ENCODE data around the gene KIF6.

The KIF6 gene

GRCh38 chr6:39451831-39452230 is 273.4 kb downstream of the KIF6 start:
- ChIA-PET POLR2A (no interaction called here), CTCF (no interaction called here)
- no peak for TF ChIP-seq FOXK2 (IDR thresholded peaks at IDR 0.05)
- TF ChIP-seq LEF1 (IDR thresholded peaks at IDR 0.05; ENCODE audit: borderline replicate concordance) = no peak
- TF ChIP-seq ARNT (IDR thresholded peaks at IDR 0.05) = no peak
- no peak for TF ChIP-seq FOXM1 (IDR thresholded peaks at IDR 0.05; ENCODE audit: borderline replicate concordance)
- no peak for TF ChIP-seq TARDBP (IDR thresholded peaks at IDR 0.05)
- TF ChIP-seq SUZ12 (IDR thresholded peaks at IDR 0.05) = no peak
- no peak for TF ChIP-seq NFRKB (IDR thresholded peaks at IDR 0.05)
- no peak for TF ChIP-seq SP1 (IDR thresholded peaks at IDR 0.05)
- TF ChIP-seq FOXA1 (IDR thresholded peaks at IDR 0.05) = no peak
- no peak for TF ChIP-seq BHLHE40 (IDR thresholded peaks at IDR 0.05; ENCODE audit: borderline replicate concordance)
- no peak for TF ChIP-seq PKNOX1 (IDR thresholded peaks at IDR 0.05)
- TF ChIP-seq ZNF384 (IDR thresholded peaks at IDR 0.05) = no peak
- DNase-seq (ENCODE audit: extremely low spot score) = no peak

DNA sequence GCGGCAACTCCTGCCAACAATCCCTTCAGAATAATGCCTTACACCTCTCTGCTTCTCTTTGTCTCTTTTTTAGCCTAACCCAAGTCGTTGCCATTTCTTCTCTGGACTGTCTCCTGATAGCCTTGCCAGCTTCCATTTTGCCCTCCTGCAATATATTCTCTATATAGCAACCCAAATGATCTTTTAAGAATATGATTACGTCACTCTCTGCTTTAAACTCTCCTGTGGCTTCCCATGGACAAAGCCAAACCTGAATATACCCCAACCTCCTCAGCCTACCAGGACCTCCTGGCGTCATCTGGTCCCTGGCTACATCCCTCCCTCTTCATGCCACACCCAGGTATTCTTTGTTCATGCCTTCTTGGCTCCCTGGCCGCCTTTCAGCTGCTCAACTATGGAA is 276.2 kb downstream of the KIF6 start:
- DNase-seq (ENCODE audit: extremely low spot score) = no peak
- POLR2A ChIA-PET = no interaction called here

GRCh38 chr6:39446909-39447308 is 278.3 kb downstream of the KIF6 start:
- ChIA-PET CTCF (no interaction called here), POLR2A (no interaction called here)
- TF ChIP-seq NFRKB (IDR thresholded peaks at IDR 0.05) = no peak
- TF ChIP-seq PKNOX1 (IDR thresholded peaks at IDR 0.05) = no peak
- no peak for TF ChIP-seq ZNF384 (IDR thresholded peaks at IDR 0.05)
- no peak for TF ChIP-seq ELF4 (IDR thresholded peaks at IDR 0.05)
- TF ChIP-seq HDGF (IDR thresholded peaks at IDR 0.05; ENCODE audit: borderline replicate concordance) = no peak
- no peak for TF ChIP-seq L3MBTL2 (conservative IDR thresholded peaks at IDR 0.05)
- no peak for TF ChIP-seq SUZ12 (IDR thresholded peaks at IDR 0.05)
- no peak for TF ChIP-seq BHLHE40 (IDR thresholded peaks at IDR 0.05; ENCODE audit: borderline replicate concordance)
- TF ChIP-seq SP1 (IDR thresholded peaks at IDR 0.05) = no peak
- no peak for TF ChIP-seq FOXM1 (IDR thresholded peaks at IDR 0.05; ENCODE audit: borderline replicate concordance)
- TF ChIP-seq LEF1 (IDR thresholded peaks at IDR 0.05; ENCODE audit: borderline replicate concordance) = no peak
- TF ChIP-seq FOXA1 (IDR thresholded peaks at IDR 0.05) = no peak
- no peak for TF ChIP-seq ARNT (IDR thresholded peaks at IDR 0.05)
- no peak for DNase-seq (ENCODE audit: extremely low spot score)

More for the DNA sequence above, 276.2 kb downstream of the KIF6 start:
- no peak for TF ChIP-seq NFRKB (IDR thresholded peaks at IDR 0.05)
- no peak for TF ChIP-seq CTBP1 (IDR thresholded peaks at IDR 0.05; ENCODE audit: borderline replicate concordance)
- no peak for TF ChIP-seq SUZ12 (IDR thresholded peaks at IDR 0.05)
- no peak for TF ChIP-seq TARDBP (IDR thresholded peaks at IDR 0.05)
- no peak for TF ChIP-seq BHLHE40 (IDR thresholded peaks at IDR 0.05; ENCODE audit: borderline replicate concordance)
- TF ChIP-seq PKNOX1 (IDR thresholded peaks at IDR 0.05) = no peak
- no peak for TF ChIP-seq HDGF (IDR thresholded peaks at IDR 0.05; ENCODE audit: borderline replicate concordance)
- no peak for TF ChIP-seq FOXK2 (IDR thresholded peaks at IDR 0.05)
- TF ChIP-seq LEF1 (IDR thresholded peaks at IDR 0.05; ENCODE audit: borderline replicate concordance) = no peak
- TF ChIP-seq ELF4 (IDR thresholded peaks at IDR 0.05) = no peak
- CTCF ChIA-PET = no interaction called here

DNA sequence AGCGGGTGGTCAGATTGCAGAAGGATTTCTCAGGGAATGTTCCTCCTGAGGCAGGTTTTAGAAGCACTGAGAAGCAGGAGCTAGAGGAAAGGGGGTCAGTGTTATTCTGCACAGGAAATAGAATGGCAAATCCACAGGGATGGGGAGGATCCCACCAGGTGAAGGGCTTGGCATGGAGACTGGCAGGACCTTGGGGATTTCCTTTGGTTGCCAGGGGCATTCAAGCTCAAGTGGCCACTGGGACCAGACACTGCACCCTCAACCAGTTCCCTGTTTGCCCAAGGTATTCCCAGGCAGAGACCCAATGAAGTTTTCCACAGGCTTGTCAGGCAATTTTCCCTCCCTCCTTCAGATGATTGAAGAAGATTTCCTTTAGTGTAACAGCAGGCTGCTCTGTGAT is 279.5 kb downstream of the KIF6 start:
- TF ChIP-seq CTBP1 (IDR thresholded peaks at IDR 0.05; ENCODE audit: borderline replicate concordance) (no peak), LEF1 (IDR thresholded peaks at IDR 0.05; ENCODE audit: borderline replicate concordance) (no peak), FOXA1 (IDR thresholded peaks at IDR 0.05) (no peak), ZNF384 (IDR thresholded peaks at IDR 0.05) (no peak), FOXK2 (IDR thresholded peaks at IDR 0.05) (no peak), NFRKB (IDR thresholded peaks at IDR 0.05) (no peak), HDGF (IDR thresholded peaks at IDR 0.05; ENCODE audit: borderline replicate concordance) (no peak)
- DNase-seq (ENCODE audit: extremely low spot score) = no peak
- CTCF ChIA-PET = no interaction called here
- POLR2A ChIA-PET = no interaction called here

- no peak for DNase-seq (ENCODE audit: extremely low spot score)
- no peak for TF ChIP-seq LEF1 (IDR thresholded peaks at IDR 0.05; ENCODE audit: borderline replicate concordance)
- no peak for TF ChIP-seq FOXK2 (IDR thresholded peaks at IDR 0.05)
- no peak for TF ChIP-seq ARNT (IDR thresholded peaks at IDR 0.05)
- no peak for TF ChIP-seq CTBP1 (IDR thresholded peaks at IDR 0.05; ENCODE audit: borderline replicate concordance)
- TF ChIP-seq TARDBP (IDR thresholded peaks at IDR 0.05) = no peak
- TF ChIP-seq FOXA1 (IDR thresholded peaks at IDR 0.05) = no peak
- ChIA-PET CTCF (no interaction called here), POLR2A (no interaction called here)
These were observed 280.7 kb downstream of the KIF6 start for GRCh38 chr6:39444479-39445019.

DNA sequence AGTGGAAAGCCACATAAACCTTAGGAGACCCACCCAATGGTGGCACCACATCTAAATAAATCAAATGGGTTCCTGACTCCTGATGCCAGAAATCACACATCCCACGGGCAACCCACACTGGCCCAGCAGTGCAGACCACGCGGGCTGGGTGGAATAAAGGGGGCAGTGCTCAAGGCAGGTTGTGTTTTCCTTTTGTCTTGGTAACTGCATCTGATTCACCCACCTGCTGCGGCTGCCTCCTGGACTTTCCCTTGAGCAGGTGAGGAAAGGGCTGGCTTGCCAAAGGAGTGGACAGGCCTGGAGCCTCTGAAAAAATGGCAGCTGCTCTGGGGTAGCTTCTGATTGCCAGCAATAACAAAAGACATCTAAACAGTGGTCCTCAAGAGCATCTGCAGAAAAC is 283.2 kb downstream of the KIF6 start:
- ChIA-PET CTCF (no interaction called here), POLR2A (no interaction called here)
- no peak for DNase-seq (ENCODE audit: extremely low spot score)
- no peak for TF ChIP-seq ARNT (IDR thresholded peaks at IDR 0.05)
- no peak for TF ChIP-seq ELF4 (IDR thresholded peaks at IDR 0.05)
- TF ChIP-seq ZNF384 (IDR thresholded peaks at IDR 0.05) = no peak
- TF ChIP-seq NFRKB (IDR thresholded peaks at IDR 0.05) = no peak
- TF ChIP-seq SUZ12 (IDR thresholded peaks at IDR 0.05) = no peak
- no peak for TF ChIP-seq FOXK2 (IDR thresholded peaks at IDR 0.05)
- no peak for TF ChIP-seq BHLHE40 (IDR thresholded peaks at IDR 0.05; ENCODE audit: borderline replicate concordance)

GRCh38 chr6:39441301-39441700 is 283.9 kb downstream of the KIF6 start:
- no peak for DNase-seq (ENCODE audit: extremely low spot score)
- ChIA-PET CTCF (no interaction called here), POLR2A (no interaction called here)
- no peak for TF ChIP-seq HDGF (IDR thresholded peaks at IDR 0.05; ENCODE audit: borderline replicate concordance)
- TF ChIP-seq LEF1 (IDR thresholded peaks at IDR 0.05; ENCODE audit: borderline replicate concordance) = no peak
- no peak for TF ChIP-seq ELF4 (IDR thresholded peaks at IDR 0.05)
- TF ChIP-seq NFRKB (IDR thresholded peaks at IDR 0.05) = no peak
- no peak for TF ChIP-seq FOXM1 (IDR thresholded peaks at IDR 0.05; ENCODE audit: borderline replicate concordance)
- TF ChIP-seq FOXA1 (IDR thresholded peaks at IDR 0.05) = no peak
- no peak for TF ChIP-seq ARNT (IDR thresholded peaks at IDR 0.05)
- no peak for TF ChIP-seq ZNF384 (IDR thresholded peaks at IDR 0.05)
- no peak for TF ChIP-seq PKNOX1 (IDR thresholded peaks at IDR 0.05)
- TF ChIP-seq SP1 (IDR thresholded peaks at IDR 0.05) = no peak
- no peak for TF ChIP-seq CTBP1 (IDR thresholded peaks at IDR 0.05; ENCODE audit: borderline replicate concordance)
- no peak for TF ChIP-seq SUZ12 (IDR thresholded peaks at IDR 0.05)
- TF ChIP-seq TARDBP (IDR thresholded peaks at IDR 0.05) = no peak
- TF ChIP-seq FOXK2 (IDR thresholded peaks at IDR 0.05) = no peak
- no peak for TF ChIP-seq BHLHE40 (IDR thresholded peaks at IDR 0.05; ENCODE audit: borderline replicate concordance)
- TF ChIP-seq L3MBTL2 (conservative IDR thresholded peaks at IDR 0.05) = no peak
